Adrenal gland (tissue), 5 donors: ENCODE results near the gene PPP2R5D.

Source experiments
- POLR2A ChIP-seq, 2 donors: fragments of 450-650 bp; IDR thresholded peaks; one replicate each; pipeline ENCODE4 v1.6.1; 2017; ENCODE audit warnings: antibody characterized with exemption in 2 of 2, mild to moderate bottlenecking in 2 of 2, moderate library complexity in 1 of 2
- TF ChIP-seq, protein P1 (sequence below), 6 experiments: fragments of 450-650 bp in 4 of 6; fragments of 200-600 bp in 2 of 6; sonication (generic) in 1 of 6; IDR thresholded peaks; 1 replicate in 5 of 6; 2 replicates in 1 of 6; pipeline versions ENCODE4 v1.5.1 to v1.8.0; 2016 to 2021; ENCODE audit warnings: antibody characterized with exemption in 6 of 6, mild to moderate bottlenecking in 2 of 6, moderate library complexity in 1 of 6
- donor health status: DM: no; HTN: no; CAD: no.

DNA sequence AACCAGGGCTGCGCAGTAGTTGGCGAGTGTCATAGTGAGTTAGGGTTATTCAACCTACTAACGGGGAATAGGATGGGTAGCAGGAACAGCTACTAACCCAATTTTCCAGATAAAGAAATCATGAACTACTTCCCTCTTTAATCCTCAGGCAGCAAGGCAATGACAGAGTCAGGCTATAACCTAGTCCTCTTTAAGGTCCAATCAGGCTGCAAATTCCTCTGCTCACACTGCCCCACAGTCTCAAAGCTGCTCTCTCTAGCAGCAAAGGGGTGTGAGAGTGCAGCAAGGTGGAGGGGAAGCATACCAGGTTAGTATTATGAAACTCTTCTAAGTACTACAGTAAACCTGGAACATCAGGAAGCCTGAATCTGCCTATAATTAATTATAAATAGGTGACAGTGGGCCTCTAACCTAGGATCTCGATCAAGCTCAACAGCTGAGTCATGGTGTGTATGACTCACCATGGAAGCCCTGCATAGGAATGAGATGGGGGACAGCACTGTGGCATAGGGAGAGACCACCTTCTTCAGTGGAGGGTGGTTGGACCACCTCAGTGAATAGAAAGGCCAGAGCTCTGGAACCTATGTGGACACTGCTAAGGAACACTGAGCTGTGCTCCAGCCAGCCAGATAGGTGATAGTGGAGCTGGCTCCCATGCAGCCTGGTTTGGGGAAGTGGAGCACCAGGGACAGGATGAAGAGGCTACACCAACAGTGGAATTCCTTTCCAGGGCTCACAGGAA, 13.3 kb upstream of the PPP2R5D start:
- TF ChIP-seq, protein P1, sequence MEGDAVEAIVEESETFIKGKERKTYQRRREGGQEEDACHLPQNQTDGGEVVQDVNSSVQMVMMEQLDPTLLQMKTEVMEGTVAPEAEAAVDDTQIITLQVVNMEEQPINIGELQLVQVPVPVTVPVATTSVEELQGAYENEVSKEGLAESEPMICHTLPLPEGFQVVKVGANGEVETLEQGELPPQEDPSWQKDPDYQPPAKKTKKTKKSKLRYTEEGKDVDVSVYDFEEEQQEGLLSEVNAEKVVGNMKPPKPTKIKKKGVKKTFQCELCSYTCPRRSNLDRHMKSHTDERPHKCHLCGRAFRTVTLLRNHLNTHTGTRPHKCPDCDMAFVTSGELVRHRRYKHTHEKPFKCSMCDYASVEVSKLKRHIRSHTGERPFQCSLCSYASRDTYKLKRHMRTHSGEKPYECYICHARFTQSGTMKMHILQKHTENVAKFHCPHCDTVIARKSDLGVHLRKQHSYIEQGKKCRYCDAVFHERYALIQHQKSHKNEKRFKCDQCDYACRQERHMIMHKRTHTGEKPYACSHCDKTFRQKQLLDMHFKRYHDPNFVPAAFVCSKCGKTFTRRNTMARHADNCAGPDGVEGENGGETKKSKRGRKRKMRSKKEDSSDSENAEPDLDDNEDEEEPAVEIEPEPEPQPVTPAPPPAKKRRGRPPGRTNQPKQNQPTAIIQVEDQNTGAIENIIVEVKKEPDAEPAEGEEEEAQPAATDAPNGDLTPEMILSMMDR (IDR thresholded peaks at IDR 0.05), result no peak
- no peak for TF ChIP-seq POLR2A (IDR thresholded peaks at IDR 0.05)
